ENCODE measurements around the gene MFSD8.

Gene MFSD8, protein sequence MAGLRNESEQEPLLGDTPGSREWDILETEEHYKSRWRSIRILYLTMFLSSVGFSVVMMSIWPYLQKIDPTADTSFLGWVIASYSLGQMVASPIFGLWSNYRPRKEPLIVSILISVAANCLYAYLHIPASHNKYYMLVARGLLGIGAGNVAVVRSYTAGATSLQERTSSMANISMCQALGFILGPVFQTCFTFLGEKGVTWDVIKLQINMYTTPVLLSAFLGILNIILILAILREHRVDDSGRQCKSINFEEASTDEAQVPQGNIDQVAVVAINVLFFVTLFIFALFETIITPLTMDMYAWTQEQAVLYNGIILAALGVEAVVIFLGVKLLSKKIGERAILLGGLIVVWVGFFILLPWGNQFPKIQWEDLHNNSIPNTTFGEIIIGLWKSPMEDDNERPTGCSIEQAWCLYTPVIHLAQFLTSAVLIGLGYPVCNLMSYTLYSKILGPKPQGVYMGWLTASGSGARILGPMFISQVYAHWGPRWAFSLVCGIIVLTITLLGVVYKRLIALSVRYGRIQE

DNA sequence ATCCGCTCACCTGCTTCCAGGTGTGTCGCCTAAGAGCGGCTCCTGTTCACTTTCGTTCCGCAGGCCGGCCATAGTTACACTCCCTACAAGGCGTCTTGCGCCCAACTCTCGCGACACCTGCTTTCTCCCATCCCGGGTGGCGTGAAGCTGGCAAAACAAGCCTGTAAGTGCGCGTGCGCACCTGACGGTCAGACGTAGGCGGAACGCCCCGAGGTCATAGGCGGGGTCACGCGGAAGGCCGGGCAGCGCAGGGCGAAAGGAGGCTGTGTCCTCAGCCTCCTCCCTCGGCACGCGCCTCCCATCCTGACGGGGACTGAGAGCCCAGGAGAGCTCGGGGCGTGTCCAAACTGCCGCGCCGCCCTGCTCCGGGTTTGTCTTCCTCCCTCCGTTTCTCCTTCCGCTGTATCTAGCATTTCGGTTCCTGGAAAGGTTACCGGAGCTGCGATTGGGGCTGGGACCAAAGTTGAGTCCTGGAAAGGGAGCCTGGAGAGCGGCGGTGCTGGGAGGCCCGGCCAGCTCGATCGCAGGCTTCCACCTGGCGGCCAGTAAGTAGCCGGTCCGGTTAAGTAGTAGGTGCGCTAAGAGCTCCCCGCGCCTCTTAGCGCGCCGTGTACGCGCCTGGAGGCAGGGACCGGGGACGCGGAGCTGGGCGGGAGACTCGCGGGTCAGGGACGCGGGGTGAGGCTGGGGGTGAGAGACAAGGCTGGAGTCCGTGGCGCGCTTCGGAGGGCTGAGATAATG lies at the start of gene MFSD8, which contains the start of gene ABHD18:
Gene MFSD8 (minus strand): TSS at position 112 of the 741 bp plus-strand sequence. CDS start 40 bp downstream, at position 72.
Gene ABHD18 (plus strand): TSS at position 345 of the 741 bp plus-strand sequence. CDS start 17,550 bp downstream, outside the sequence.
- no peak for TF ChIP-seq EZH2phosphoT487 (IDR thresholded peaks at IDR 0.05; ENCODE audit: borderline replicate concordance, low read length)
- TF ChIP-seq, protein P1, sequence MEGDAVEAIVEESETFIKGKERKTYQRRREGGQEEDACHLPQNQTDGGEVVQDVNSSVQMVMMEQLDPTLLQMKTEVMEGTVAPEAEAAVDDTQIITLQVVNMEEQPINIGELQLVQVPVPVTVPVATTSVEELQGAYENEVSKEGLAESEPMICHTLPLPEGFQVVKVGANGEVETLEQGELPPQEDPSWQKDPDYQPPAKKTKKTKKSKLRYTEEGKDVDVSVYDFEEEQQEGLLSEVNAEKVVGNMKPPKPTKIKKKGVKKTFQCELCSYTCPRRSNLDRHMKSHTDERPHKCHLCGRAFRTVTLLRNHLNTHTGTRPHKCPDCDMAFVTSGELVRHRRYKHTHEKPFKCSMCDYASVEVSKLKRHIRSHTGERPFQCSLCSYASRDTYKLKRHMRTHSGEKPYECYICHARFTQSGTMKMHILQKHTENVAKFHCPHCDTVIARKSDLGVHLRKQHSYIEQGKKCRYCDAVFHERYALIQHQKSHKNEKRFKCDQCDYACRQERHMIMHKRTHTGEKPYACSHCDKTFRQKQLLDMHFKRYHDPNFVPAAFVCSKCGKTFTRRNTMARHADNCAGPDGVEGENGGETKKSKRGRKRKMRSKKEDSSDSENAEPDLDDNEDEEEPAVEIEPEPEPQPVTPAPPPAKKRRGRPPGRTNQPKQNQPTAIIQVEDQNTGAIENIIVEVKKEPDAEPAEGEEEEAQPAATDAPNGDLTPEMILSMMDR (IDR thresholded peaks at IDR 0.05; ENCODE audit: low read depth, low read length, poor library complexity, severe bottlenecking) = peak; percentile 14
- H3F3A ChIP-seq (ENCODE audit: control insufficient read depth, insufficient read depth) = no peaks in the 10 kb centered on the region
- no peaks in the 10 kb centered on the region for H3K9me3 ChIP-seq (ENCODE audit: control insufficient read depth, insufficient read depth, low read length)
- no peaks in the 10 kb centered on the region for H3K9me2 ChIP-seq (replicated peaks; ENCODE audit: control insufficient read depth, low read length)
- no peaks in the 10 kb centered on the region for H3K27me3 ChIP-seq (ENCODE audit: control insufficient read depth, low read length)
- peaks cover 10% of the 10 kb centered on the region for H3K4me1 ChIP-seq (ENCODE audit: control insufficient read depth, low read length)
- peak within 1 kb of the TSS; percentile 92 for H3K4me3 ChIP-seq (ENCODE audit: low read length)
- no peaks in the 10 kb centered on the region for H4K20me1 ChIP-seq (ENCODE audit: control insufficient read depth, insufficient read depth, low read depth, low read length)
- peaks cover 15% of the 10 kb centered on the region for H3K36me3 ChIP-seq (ENCODE audit: control insufficient read depth, low read length)
- peak within 1 kb of the TSS; percentile 74 for H3K27ac ChIP-seq (ENCODE audit: low read depth, low read length)
- peaks cover 85% of the 10 kb centered on the region for H3K79me2 ChIP-seq (ENCODE audit: control insufficient read depth, low read length)
- H3K4me2 ChIP-seq (ENCODE audit: low read length) = peak within 1 kb of the TSS; percentile 93

DNA sequence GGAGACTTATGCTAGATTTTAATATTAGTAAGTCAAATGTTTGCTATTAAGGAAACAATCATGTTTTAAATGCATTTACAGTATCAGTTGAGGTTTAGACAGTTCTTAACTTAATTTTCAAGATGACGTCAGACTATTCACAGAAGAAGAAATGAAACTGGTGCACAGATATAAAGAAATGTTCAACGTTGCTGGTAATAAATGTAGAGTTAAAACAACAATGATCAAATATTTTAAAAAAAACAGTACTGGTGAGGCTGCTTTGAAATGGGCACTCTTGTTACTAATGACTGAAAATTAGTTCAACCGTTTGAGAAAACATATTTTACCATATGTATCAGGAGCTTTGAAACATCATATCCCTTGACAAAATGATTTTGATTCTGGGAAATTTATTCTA lies 44.5 kb upstream of the MFSD8 start:
- H3K9me2 ChIP-seq (replicated peaks; ENCODE audit: control insufficient read depth, low read length) = no peaks in the 10 kb centered on the region
- H3K27ac ChIP-seq (ENCODE audit: low read depth, low read length) = no peak overlapping the region
- H3K79me2 ChIP-seq (ENCODE audit: control insufficient read depth, low read length) = no peaks in the 10 kb centered on the region
- H3K9me3 ChIP-seq (ENCODE audit: control insufficient read depth, insufficient read depth, low read length) = no peaks in the 10 kb centered on the region
- no peak for TF ChIP-seq EZH2phosphoT487 (IDR thresholded peaks at IDR 0.05; ENCODE audit: borderline replicate concordance, low read length)
- TF ChIP-seq, protein P1 (IDR thresholded peaks at IDR 0.05; ENCODE audit: low read depth, low read length, poor library complexity, severe bottlenecking) = no peak
- no peaks in the 10 kb centered on the region for H4K20me1 ChIP-seq (ENCODE audit: control insufficient read depth, insufficient read depth, low read depth, low read length)
- peaks cover 13% of the 10 kb centered on the region for H3K36me3 ChIP-seq (ENCODE audit: control insufficient read depth, low read length)
- H3K4me3 ChIP-seq (ENCODE audit: low read length) = no peak overlapping the region
- H3K4me1 ChIP-seq (ENCODE audit: control insufficient read depth, low read length) = peaks cover 3% of the 10 kb centered on the region; the same call in 1 of the 2 replicates
- H3F3A ChIP-seq (ENCODE audit: control insufficient read depth, insufficient read depth) = 0 out of 2 replicates have a peak, but pooled peaks cover 3% of the 10 kb centered on the region
- H3K27me3 ChIP-seq (ENCODE audit: control insufficient read depth, low read length) = no peaks in the 10 kb centered on the region
- H3K4me2 ChIP-seq (ENCODE audit: low read length) = no peak overlapping the region

DNA sequence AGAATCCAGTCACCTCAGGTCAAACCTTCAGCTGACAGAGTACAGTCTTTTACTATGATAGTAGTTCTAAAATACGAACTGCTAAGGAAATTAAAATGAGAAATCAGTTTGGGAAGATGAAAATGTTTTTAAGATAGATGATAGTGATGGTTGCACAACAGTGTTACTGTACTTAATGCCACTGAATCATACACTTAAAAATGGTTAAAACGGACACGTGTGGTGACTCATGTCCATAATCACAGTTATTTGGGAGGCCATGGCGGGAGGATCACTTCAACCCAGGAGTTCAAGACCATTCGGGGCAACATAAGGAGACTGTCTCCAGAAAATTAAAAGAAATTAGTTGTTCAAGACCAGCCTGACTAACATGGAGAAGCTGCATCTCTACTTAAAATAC lies 41.6 kb upstream of the MFSD8 start:
- H3K27ac ChIP-seq (ENCODE audit: low read depth, low read length) = no peak overlapping the region
- H3K4me1 ChIP-seq (ENCODE audit: control insufficient read depth, low read length) = peaks cover 3% of the 10 kb centered on the region; the same call in 1 of the 2 replicates
- H3K27me3 ChIP-seq (ENCODE audit: control insufficient read depth, low read length) = no peaks in the 10 kb centered on the region
- H3K4me2 ChIP-seq (ENCODE audit: low read length) = no peak overlapping the region
- H3F3A ChIP-seq (ENCODE audit: control insufficient read depth, insufficient read depth) = 0 out of 2 replicates have a peak, but pooled peaks cover 3% of the 10 kb centered on the region
- H3K9me2 ChIP-seq (replicated peaks; ENCODE audit: control insufficient read depth, low read length) = no peaks in the 10 kb centered on the region
- TF ChIP-seq EZH2phosphoT487 (IDR thresholded peaks at IDR 0.05; ENCODE audit: borderline replicate concordance, low read length) = no peak
- TF ChIP-seq, protein P1 (IDR thresholded peaks at IDR 0.05; ENCODE audit: low read depth, low read length, poor library complexity, severe bottlenecking) = no peak
- H4K20me1 ChIP-seq (ENCODE audit: control insufficient read depth, insufficient read depth, low read depth, low read length) = no peaks in the 10 kb centered on the region
- H3K79me2 ChIP-seq (ENCODE audit: control insufficient read depth, low read length) = no peaks in the 10 kb centered on the region
- no peak overlapping the region for H3K4me3 ChIP-seq (ENCODE audit: low read length)
- peaks cover 9% of the 10 kb centered on the region for H3K36me3 ChIP-seq (ENCODE audit: control insufficient read depth, low read length)
- no peaks in the 10 kb centered on the region for H3K9me3 ChIP-seq (ENCODE audit: control insufficient read depth, insufficient read depth, low read length)

Data from DOHH2 (cell line).